Measurements from ENCODE around the gene CCDC61. TPM values are rescaled to one million over a fixed set of nuclear protein-coding genes. Genes with fewer than 3 reads are reported as not detected.

Gene CCDC61
- total RNA-seq, 3 donors from 2014 or later, result 7.0 to 8.8 (median 8.3) TPM

DNA sequence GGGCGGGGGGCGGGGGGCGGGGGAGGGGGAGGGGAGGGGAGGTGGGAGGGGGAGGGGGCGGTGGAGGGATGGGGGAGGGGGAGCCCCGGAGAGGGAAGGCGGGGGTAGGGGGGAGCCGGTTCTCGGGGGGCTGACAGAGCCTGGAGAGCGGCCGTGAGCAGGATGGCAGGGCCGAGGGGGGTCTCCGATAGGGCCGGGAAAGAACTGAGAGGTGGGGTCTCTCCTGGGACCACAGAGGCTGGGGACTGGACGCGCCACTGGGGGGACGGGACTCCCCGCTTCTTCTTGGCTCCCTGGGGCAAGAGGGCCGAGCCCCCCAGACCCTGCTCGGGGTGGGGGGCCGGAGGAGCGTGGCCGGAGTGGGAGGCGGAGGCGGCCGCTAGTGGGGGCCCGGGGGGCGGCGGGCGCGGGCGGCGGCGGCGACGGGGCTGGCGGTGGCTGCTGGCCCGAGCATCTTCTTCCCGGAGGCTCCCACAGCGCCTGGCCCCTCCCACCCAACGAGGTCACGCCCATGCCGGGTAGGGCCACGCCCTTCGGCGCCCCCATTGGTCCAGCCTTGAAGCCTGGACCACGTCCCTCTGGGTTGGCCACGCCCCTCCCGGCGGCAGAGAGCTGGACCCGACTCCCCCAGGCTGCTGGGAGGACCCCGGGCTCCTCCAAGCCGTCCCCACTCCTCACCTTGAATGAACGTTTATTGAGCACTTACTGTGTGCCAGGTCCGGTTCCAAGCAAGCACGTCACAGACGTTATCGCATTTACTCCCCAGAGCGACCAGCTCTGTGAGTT, 21.5 kb upstream of the CCDC61 start, which contains the start of gene NOVA2:
TSS of gene NOVA2 (minus strand) at position 313 of the 786 bp plus-strand sequence. CDS start 514 bp downstream, outside the sequence.
- no peaks in the 10 kb centered on the region for H3K4me1 ChIP-seq
- no peaks in the 10 kb centered on the region for H3K9me3 ChIP-seq
- H3K27ac ChIP-seq, result peak within 1 kb of the TSS in 1 of 2 donors; percentile 68
- H3K4me3 ChIP-seq, result peak within 1 kb of the TSS; percentile 42 to 65 (median 42)
- peaks cover 3 to 54% of the 10 kb centered on the region in 2 donors for H3K27me3 ChIP-seq
- no peaks in the 10 kb centered on the region for H3K36me3 ChIP-seq
- TF ChIP-seq, protein P1, sequence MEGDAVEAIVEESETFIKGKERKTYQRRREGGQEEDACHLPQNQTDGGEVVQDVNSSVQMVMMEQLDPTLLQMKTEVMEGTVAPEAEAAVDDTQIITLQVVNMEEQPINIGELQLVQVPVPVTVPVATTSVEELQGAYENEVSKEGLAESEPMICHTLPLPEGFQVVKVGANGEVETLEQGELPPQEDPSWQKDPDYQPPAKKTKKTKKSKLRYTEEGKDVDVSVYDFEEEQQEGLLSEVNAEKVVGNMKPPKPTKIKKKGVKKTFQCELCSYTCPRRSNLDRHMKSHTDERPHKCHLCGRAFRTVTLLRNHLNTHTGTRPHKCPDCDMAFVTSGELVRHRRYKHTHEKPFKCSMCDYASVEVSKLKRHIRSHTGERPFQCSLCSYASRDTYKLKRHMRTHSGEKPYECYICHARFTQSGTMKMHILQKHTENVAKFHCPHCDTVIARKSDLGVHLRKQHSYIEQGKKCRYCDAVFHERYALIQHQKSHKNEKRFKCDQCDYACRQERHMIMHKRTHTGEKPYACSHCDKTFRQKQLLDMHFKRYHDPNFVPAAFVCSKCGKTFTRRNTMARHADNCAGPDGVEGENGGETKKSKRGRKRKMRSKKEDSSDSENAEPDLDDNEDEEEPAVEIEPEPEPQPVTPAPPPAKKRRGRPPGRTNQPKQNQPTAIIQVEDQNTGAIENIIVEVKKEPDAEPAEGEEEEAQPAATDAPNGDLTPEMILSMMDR (IDR thresholded peaks at IDR 0.05), result no peak
- TF ChIP-seq POLR2AphosphoS5 (IDR thresholded peaks at IDR 0.05) (no peak), POLR2A (IDR thresholded peaks at IDR 0.05) (no peak)
- peak in 1 of 2 donors; percentile 29 for DNase-seq (ENCODE audit: low spot score in 2 of 2)
- intact Hi-C loops (cut with DNase I; ENCODE audit: low total_unique reads), result no loop called here

GRCh38 chr19:45975306-45976070, 19.8 kb upstream of the CCDC61 start:
- H3K36me3 ChIP-seq, result no peaks in the 10 kb centered on the region
- H3K27me3 ChIP-seq, result peaks cover 3 to 50% of the 10 kb centered on the region in 2 donors
- no peak overlapping the region for H3K27ac ChIP-seq
- no peak for TF ChIP-seq POLR2A (IDR thresholded peaks at IDR 0.05)
- no peak overlapping the region for H3K4me3 ChIP-seq
- H3K9me3 ChIP-seq, result no peaks in the 10 kb centered on the region
- intact Hi-C loops (cut with DNase I; ENCODE audit: low total_unique reads), result no loop called here
- no peaks in the 10 kb centered on the region for H3K4me1 ChIP-seq
- DNase-seq (ENCODE audit: low spot score in 2 of 2), result no peak

DNA sequence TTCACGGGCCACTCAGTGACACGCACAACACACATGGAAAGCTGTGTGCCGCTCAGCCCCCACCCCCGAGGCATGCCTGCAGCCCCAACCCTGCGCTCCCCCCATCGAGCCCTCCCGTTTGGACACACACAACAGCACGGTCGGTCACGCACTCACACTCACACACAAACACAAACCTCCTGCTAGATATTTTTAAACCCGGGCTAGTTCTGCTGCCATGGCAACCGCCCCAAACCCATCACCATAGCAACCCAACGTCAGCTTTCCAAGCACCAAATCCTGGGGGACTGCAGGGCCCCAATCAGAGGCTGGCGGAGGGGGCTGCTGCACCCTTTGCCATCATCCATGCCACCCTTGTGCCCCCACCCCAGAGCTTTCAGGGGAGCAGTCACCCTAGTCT, 19.1 kb upstream of the CCDC61 start:
- Histone ChIP-seq H3K36me3 (no peaks in the 10 kb centered on the region), H3K9me3 (no peaks in the 10 kb centered on the region), H3K27me3 (peaks cover 3 to 45% of the 10 kb centered on the region in 2 donors), H3K27ac (no peak overlapping the region), H3K4me3 (no peak overlapping the region), H3K4me1 (no peaks in the 10 kb centered on the region)
- intact Hi-C loops (cut with DNase I; ENCODE audit: low total_unique reads), result no loop called here
- TF ChIP-seq POLR2A (IDR thresholded peaks at IDR 0.05), result no peak
- no peak for TF ChIP-seq POLR2AphosphoS5 (IDR thresholded peaks at IDR 0.05)
- TF ChIP-seq, protein P1 (IDR thresholded peaks at IDR 0.05), result no peak
- DNase-seq (ENCODE audit: low spot score in 2 of 2), result no peak

DNA sequence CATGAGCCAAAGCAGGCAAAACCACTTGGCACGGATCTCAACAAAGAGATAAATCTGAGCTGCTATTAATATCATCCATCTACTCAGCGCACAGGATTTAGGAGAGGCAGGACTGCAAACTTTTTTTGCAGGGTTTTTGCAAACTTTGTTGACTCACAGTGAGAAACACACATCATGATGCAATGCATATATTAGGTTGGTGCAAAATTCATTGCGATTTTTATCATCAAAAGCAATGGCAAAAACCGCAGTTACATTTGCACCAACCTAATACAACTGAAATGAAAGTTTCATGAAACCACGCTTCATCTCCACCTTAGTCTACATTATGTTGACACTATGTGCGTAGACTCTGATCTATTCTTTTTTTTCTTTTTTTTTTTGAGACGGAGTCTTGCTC, 17.1 kb upstream of the CCDC61 start:
- Histone ChIP-seq H3K4me1 (no peaks in the 10 kb centered on the region), H3K4me3 (no peak overlapping the region), H3K9me3 (no peaks in the 10 kb centered on the region), H3K36me3 (no peaks in the 10 kb centered on the region), H3K27me3 (peaks cover 3 to 29% of the 10 kb centered on the region in 2 donors), H3K27ac (no peak overlapping the region)
- intact Hi-C loops (cut with DNase I; ENCODE audit: low total_unique reads), result no loop called here
- TF ChIP-seq POLR2A (IDR thresholded peaks at IDR 0.05), result no peak
- TF ChIP-seq, protein P1 (IDR thresholded peaks at IDR 0.05), result no peak
- no peak for TF ChIP-seq POLR2AphosphoS5 (IDR thresholded peaks at IDR 0.05)
- no peak for DNase-seq (ENCODE audit: low spot score in 2 of 2)

- Histone ChIP-seq H3K9me3 (no peaks in the 10 kb centered on the region), H3K4me1 (no peaks in the 10 kb centered on the region), H3K36me3 (no peaks in the 10 kb centered on the region), H3K27ac (no peak overlapping the region), H3K27me3 (peaks cover 0 to 5% of the 10 kb centered on the region in 2 donors), H3K4me3 (no peak overlapping the region)
- intact Hi-C loops (cut with DNase I; ENCODE audit: low total_unique reads), result no loop called here
- no peak for TF ChIP-seq POLR2AphosphoS5 (IDR thresholded peaks at IDR 0.05)
- no peak for TF ChIP-seq POLR2A (IDR thresholded peaks at IDR 0.05)
- TF ChIP-seq, protein P1 (IDR thresholded peaks at IDR 0.05), result no peak
- DNase-seq (ENCODE audit: low spot score in 2 of 2), result no peak
These were observed 13.9 kb upstream of the CCDC61 start for GRCh38 chr19:45981350-45981749.

Measured in breast epithelium (tissue), 4 donors.